Measurements from ENCODE around the gene TMEM126B. TPM values are rescaled to one million over a fixed set of nuclear protein-coding genes. Genes with fewer than 3 reads are reported as not detected.

TMEM126B gene
- total RNA-seq: 52.2 and 63.9 TPM in 2 replicates

DNA sequence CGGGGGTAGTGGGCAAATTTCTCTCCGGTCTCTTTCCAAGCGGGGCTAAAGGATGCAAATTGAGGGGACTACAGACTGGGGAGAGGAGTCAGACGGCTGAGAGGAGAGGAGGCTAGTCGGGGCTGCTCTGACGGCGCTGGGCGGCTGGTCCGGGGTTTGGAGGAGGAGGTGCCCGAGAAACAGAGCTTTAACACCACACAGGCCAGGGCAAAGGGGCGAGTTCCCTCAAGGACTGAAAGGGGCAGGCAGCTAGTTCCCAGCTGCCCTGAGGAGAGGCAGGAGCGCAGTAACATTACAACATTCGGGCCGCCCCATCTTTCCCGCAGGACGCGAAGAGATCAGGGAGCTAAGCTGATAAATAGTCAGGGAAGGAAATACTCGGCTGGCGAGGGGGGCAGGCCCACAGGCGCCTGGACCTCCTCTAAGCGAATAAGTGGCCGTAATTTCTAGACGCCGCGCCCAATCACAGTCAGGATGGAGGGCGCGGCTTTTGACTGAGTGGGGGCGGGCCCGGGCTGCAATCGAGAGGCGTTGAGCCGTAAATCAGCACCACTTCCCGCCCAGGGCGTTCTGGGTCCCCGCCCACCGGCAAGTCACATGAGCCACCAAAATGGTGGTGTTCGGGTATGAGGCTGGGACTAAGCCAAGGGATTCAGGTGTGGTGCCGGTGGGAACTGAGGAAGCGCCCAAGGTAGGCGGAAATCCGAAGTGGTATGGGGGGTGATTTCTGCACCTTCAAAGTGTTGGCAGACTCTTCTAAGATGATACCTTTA, at the start of gene TMEM126B:
Gene TMEM126B, plus strand, starts transcription at position 596 of the 773 bp plus-strand sequence. Its CDS starts 15 bp downstream, at position 611.

DNA sequence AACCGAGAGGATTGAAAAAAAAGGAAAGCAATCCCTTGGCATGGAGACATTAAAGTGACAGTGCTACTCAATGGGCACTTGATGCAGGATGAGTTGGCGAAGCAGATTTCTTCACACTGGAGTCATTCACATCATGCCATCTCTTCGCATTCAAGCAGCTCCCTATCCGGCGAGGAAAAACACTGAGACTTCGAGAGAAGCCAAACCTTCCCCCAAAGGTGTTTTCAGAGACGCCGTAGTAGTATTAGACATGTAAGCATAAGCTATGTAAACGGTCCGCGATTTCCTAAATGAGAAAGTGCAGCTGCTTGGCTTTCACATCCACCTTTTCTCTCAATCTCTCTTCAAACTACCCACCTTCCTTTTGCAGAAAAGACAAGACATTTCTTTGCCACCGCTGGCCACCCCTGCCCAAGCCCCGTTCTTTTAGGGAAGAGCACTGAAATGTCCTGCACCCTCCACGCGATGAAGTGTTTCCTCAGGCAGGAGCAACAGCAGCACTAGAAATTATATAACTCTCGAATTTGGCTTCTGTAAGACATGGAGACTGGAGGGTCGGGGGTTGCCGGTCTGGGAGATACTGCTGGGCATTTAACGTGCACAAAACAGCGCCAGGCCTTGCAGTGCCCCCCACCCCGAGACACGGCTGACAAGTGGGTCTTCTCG, 928 bp upstream of the TMEM126B start, which contains the start of gene DLG2:
Gene DLG2, minus strand, starts transcription at position 13 of the 666 bp plus-strand sequence.

DNA sequence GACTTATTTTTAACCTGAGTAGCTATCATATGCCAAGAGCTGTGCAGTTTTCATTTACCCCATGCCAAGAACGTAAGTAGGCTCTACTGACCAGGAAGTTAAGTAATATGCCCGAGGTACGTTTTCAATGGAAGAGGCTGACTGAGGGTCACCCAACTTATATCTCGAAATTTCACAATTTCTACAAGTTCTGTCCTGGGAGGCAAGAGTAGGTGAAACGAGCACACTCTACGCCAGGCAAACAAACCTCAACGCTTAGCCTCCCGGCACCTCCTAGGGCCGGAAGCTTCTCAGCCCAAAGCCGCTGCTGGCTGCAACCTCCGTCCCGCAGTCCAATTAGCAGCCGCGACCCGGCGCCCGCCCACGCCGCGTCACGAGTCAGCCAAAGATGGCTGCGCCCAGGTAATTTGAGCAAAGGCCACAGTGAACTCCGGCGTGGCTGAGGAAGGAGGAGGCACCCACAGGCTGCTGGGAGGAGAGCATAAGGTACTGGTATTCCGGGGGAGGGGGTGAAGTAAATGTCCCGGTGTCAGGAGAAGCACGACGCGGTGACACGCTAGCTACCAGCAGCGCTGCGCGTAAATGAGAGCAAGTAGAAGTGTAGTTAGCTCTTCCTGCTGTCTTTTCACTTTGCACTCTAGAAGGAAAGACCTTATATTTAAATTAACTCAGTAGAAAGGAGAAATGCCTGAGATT, 19.4 kb downstream of the TMEM126B start, which contains the start of gene TMEM126A:
Gene TMEM126A, plus strand, starts transcription at position 364 of the 696 bp plus-strand sequence. CDS start 2,289 bp downstream, outside the sequence.

DNA sequence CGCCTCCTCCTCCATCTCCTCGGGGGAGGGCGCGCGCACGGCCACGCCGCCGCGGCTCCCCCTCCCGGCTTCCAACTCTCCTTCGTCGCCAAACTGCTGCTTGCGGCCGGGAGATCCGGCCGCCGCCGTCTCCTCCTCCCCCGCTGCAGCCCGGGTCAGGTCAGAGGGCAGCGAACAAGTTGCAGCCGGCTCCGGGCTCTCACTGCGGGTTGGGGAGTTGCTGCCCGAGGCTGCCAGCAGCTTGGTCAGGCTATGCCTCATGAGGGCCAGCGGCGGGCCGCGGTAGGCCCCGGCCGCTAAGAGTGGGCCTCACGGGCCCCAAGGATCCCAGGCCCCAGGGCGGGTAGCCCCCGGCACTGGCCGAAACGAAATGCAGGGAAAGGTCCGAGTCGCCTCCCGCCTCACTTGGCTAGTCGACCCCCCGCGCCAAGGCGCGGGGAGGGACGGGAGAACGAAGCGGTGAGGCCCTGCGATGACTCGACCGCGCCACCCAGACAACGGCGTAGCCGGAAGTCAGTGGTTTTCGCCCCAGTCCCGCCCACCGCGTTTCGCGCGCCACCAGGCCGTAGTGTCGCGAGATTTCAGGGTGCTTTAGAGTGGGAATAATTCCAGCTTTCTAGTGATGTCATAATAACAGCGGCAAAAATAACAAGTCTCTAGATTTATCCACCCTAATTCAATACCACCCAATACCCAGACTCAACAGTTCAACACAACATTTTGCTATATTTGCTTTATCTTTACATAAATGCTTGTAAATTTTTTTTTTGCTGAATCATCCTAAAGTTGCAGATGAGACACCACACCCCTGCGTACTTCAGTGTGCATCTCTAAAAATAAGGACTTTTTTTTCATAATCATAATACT, 36.5 kb downstream of the TMEM126B start, which contains the start of gene CREBZF:
Gene CREBZF, minus strand, starts transcription at position 515 of the 867 bp plus-strand sequence. Its CDS starts 254 bp downstream, at position 261.

DNA sequence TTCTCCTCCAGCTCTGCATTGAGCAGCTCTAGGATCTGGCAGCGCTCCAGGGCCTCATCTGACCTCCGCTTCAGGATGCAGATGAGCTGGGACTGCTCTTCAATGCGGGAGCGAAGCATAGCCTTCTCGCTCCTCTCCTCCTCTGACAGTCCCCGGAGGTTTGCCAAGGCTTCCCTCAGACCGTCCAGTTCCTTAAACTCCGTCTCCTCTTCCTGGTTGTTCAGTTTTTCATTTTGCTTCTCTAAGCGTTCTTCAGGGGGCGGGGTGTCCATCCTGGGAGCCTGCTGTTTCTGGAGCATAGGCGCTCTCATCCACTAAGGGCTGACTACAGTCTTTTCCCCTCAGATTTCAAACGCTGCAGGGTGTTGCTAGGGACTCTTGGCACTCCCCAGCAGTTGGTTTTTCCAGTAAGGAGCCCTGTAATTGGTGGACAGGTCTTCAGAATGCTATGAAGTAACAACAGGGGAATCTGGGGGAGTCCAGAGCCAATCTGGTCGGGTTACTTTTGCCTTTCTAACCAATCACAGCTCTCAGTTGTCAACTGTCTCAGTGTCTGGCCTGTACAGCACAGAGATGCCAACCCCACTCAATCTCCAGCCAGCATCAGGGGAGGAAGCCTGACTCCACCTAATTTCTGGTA, 57.5 kb downstream of the TMEM126B start, which contains the start of gene CCDC89:
Gene CCDC89, minus strand, starts transcription at position 376 of the 640 bp plus-strand sequence. Its CDS starts 65 bp downstream, at position 311.

Other genes starting within 250 kb of the TMEM126B start
- gene DLG2, start 1.2 kb upstream of the TMEM126B start, total RNA-seq: 0.68 and 0.71 TPM in 2 replicates
- 25.7 and 37.6 TPM in 2 replicates for gene TMEM126A, start 19.4 kb downstream of the TMEM126B start, total RNA-seq
- gene CREBZF, start 36.5 kb downstream of the TMEM126B start, total RNA-seq: 37.1 and 40.7 TPM in 2 replicates
- gene CCDC89, start 57.6 kb downstream of the TMEM126B start, total RNA-seq: 0.14 TPM in 1 of 2 replicates, not detected in the other
- gene SYTL2, start 182.5 kb downstream of the TMEM126B start, total RNA-seq: 2.4 and 9.0 TPM in 2 replicates
- gene CCDC83, start 226.8 kb downstream of the TMEM126B start, total RNA-seq: not detected in 2 replicates